Upper lobe of left lung (tissue), 6 donors: ENCODE results near the gene OGFOD3. TPM values are rescaled to one million over a fixed set of nuclear protein-coding genes. Genes with fewer than 3 reads are reported as not detected.

Experiments
- ATAC-seq, 2 donors: fragments of 200-7000 bp; cut with Tn5 transposase; one replicate each; pipeline ENCODE4 v1.9.1; 2022; ENCODE audit warnings: mild to moderate bottlenecking in 2 of 2, moderate library complexity in 2 of 2; ENCODE audit not compliant: low FRiP score in 2 of 2
- DNase-seq, 2 donors: peaks; one replicate each; pipeline ENCODE4 v3.0.0-alpha.2; 2019 to 2020
- H3K27ac ChIP-seq, 4 donors: fragments of 200-600 bp; sonication (generic); one replicate each; pipeline ENCODE4 v1.5.1; 2016 to 2019
- H3K27me3 ChIP-seq, 4 donors: fragments of 200-600 bp; sonication (generic); one replicate each; pipeline ENCODE4 v1.5.1; 2017 to 2019
- H3K36me3 ChIP-seq, 4 donors: fragments of 200-600 bp; sonication (generic); one replicate each; pipeline ENCODE4 v1.5.1; 2016 to 2019
- H3K4me1 ChIP-seq, 4 donors: fragments of 200-600 bp; sonication (generic); one replicate each; pipeline ENCODE4 v1.5.1; 2018 to 2019
- H3K4me3 ChIP-seq, 4 donors: fragments of 200-600 bp; sonication (generic); one replicate each; pipeline ENCODE4 v1.5.1; 2017 to 2019; ENCODE audit warnings: mild to moderate bottlenecking in 2 of 4, moderate library complexity in 1 of 4
- H3K9me3 ChIP-seq, 4 donors: fragments of 200-600 bp; sonication (generic); one replicate each; pipeline ENCODE4 v1.5.1; 2018 to 2019
- CTCF ChIP-seq, 6 experiments: fragments of 450-650 bp in 4 of 6; fragments of 200-600 bp in 2 of 6; sonication (generic) in 2 of 6; IDR thresholded peaks; one replicate each; pipeline ENCODE4 v1.5.1; 2016 to 2019; ENCODE audit warnings: antibody characterized with exemption in 6 of 6
- EP300 ChIP-seq, 4 donors: sonication (generic); formaldehyde crosslinking; IDR thresholded peaks; one replicate each; pipeline ENCODE4 v1.5.1; 2017; ENCODE audit warnings: antibody characterized with exemption in 4 of 4, control low read depth in 2 of 4
- POLR2A ChIP-seq, 4 donors: fragments of 450-650 bp; IDR thresholded peaks; one replicate each; pipeline ENCODE4 v1.5.1; 2016 to 2017; ENCODE audit warnings: antibody characterized with exemption in 4 of 4, mild to moderate bottlenecking in 2 of 4
- POLR2AphosphoS5 ChIP-seq, 2 donors: sonication (generic); formaldehyde crosslinking; IDR thresholded peaks; one replicate each; pipeline ENCODE4 v1.5.1; 2017; ENCODE audit warnings: antibody characterized with exemption in 2 of 2
- WGBS, 2 donors: methylation state at CpG; one replicate each; pipeline ENCODE4 v1.1.5; 2017 to 2018; 5-methylcytosine and 5-hydroxymethylcytosine counted together
- total RNA-seq, 6 donors: library from RNA; depleted of rRNA in 4 of 6; stranded (reverse); fragments of >200 nt in 4 of 6; gene quantifications; one replicate each; pipeline versions ENCODE4 v1.1.0 to v1.2.1, GENCODE V29; 2016 to 2021
- donor health status: DM: no; HTN: no; CAD: no; lungs with moderate emphysema.
- donor health status: DM: no; HTN: yes; CAD: no; lungs with severe emphysema.

OGFOD3 gene
- total RNA-seq, 6 donors from 2014 or later = 20.0 to 76.9 (median 38.2) TPM

GRCh38 chr17:82392209-82392920 lies 26.0 kb downstream of the OGFOD3 start:
- DNase-seq = peak in 1 of 2 donors; percentile 67
- no peak for TF ChIP-seq POLR2AphosphoS5 (IDR thresholded peaks at IDR 0.05)
- no peak for TF ChIP-seq CTCF (IDR thresholded peaks at IDR 0.05)
- no peak for TF ChIP-seq POLR2A (IDR thresholded peaks at IDR 0.05)
- no peak for TF ChIP-seq EP300 (IDR thresholded peaks at IDR 0.05)
- H3K36me3 ChIP-seq = peaks cover 2 to 35% (median 16%) of the 10 kb centered on the region in 4 donors
- no peaks in the 10 kb centered on the region for H3K9me3 ChIP-seq
- no peak overlapping the region for H3K27ac ChIP-seq
- H3K4me1 ChIP-seq = no peaks in the 10 kb centered on the region
- ATAC-seq = no peak
- no peak overlapping the region for H3K4me3 ChIP-seq
- WGBS, 2 donors = 94% methylated on average over 27 to 28 of the region's 28 CpGs
- no peaks in the 10 kb centered on the region for H3K27me3 ChIP-seq

GRCh38 chr17:82391496-82392066 lies 26.8 kb downstream of the OGFOD3 start:
- ATAC-seq (no peak), DNase-seq (peak in 1 of 2 donors; percentile 70)
- Histone ChIP-seq H3K4me3 (no peak overlapping the region), H3K27ac (no peak overlapping the region), H3K4me1 (peaks cover 0 to 6% (median 0%) of the 10 kb centered on the region in 4 donors), H3K36me3 (peaks cover 2 to 31% (median 16%) of the 10 kb centered on the region in 4 donors), H3K9me3 (no peaks in the 10 kb centered on the region), H3K27me3 (peaks cover 0 to 4% (median 2%) of the 10 kb centered on the region in 4 donors)
- no peak for TF ChIP-seq POLR2A (IDR thresholded peaks at IDR 0.05)
- TF ChIP-seq CTCF (IDR thresholded peaks at IDR 0.05) = no peak
- TF ChIP-seq EP300 (IDR thresholded peaks at IDR 0.05) = no peak
- WGBS, 2 donors = 92 to 95% methylated on average over 16 to 23 of the region's 23 CpGs

- TF ChIP-seq POLR2AphosphoS5 (IDR thresholded peaks at IDR 0.05) (no peak), POLR2A (IDR thresholded peaks at IDR 0.05) (no peak), EP300 (IDR thresholded peaks at IDR 0.05) (no peak), CTCF (IDR thresholded peaks at IDR 0.05) (no peak)
- H3K27ac ChIP-seq = no peak overlapping the region
- DNase-seq (peak in 1 of 2 donors; percentile 60), ATAC-seq (no peak)
- H3K4me3 ChIP-seq = no peak overlapping the region
- H3K4me1 ChIP-seq = peaks cover 0 to 6% (median 0%) of the 10 kb centered on the region in 4 donors
- H3K9me3 ChIP-seq = no peaks in the 10 kb centered on the region
- H3K36me3 ChIP-seq = peaks cover 2 to 31% (median 16%) of the 10 kb centered on the region in 4 donors
- peaks cover 0 to 7% (median 3%) of the 10 kb centered on the region in 4 donors for H3K27me3 ChIP-seq
- WGBS, 2 donors = 91 to 93% methylated on average over 7 to 11 of the region's 13 CpGs
Observed at GRCh38 chr17:82390860-82391435, 27.4 kb downstream of the OGFOD3 start.

- peaks cover 1 to 6% (median 5%) of the 10 kb centered on the region in 4 donors for H3K4me1 ChIP-seq
- no peak overlapping the region for H3K27ac ChIP-seq
- H3K9me3 ChIP-seq = no peaks in the 10 kb centered on the region
- H3K27me3 ChIP-seq = peaks cover 0 to 13% (median 6%) of the 10 kb centered on the region in 4 donors
- DNase-seq (peak in 1 of 2 donors; percentile 75), ATAC-seq (no peak)
- no peak for TF ChIP-seq EP300 (IDR thresholded peaks at IDR 0.05)
- H3K36me3 ChIP-seq = peaks cover 2 to 31% (median 16%) of the 10 kb centered on the region in 4 donors
- whole genome bisulfite sequencing, 2 donors = 85 to 96% methylated on average over 17 to 21 of the region's 34 CpGs
- H3K4me3 ChIP-seq = no peak overlapping the region
Observed at GRCh38 chr17:82390015-82390859, 28.1 kb downstream of the OGFOD3 start.
